OCI-LY1 (cell line): ENCODE data around the gene EIF2S1.

Experiments
- H2AFZ ChIP-seq: fragments of 200-600 bp; sonication (generic), shearing (Covaris generic); 2 replicates; pipeline ENCODE4 v1.6.0; 2014; ENCODE audit warnings: antibody characterized with exemption, mild to moderate bottlenecking, low read length
- H3F3A ChIP-seq: fragments of 200-600 bp; sonication (generic), shearing (Covaris generic); 2 replicates; pipeline ENCODE4 v1.6.0; 2014; ENCODE audit warnings: mild to moderate bottlenecking, antibody characterized with exemption, low read length, moderate library complexity; ENCODE audit not compliant: insufficient read depth
- H3K27ac ChIP-seq: fragments of 200-600 bp; sonication (generic); 2 replicates; pipeline ENCODE4 v1.5.1; 2014; ENCODE audit warnings: low read length, mixed run types, mild to moderate bottlenecking, low read depth; ENCODE audit not compliant: poor library complexity, severe bottlenecking
- H3K27me3 ChIP-seq: fragments of 200-600 bp; sonication (generic); 2 replicates; pipeline ENCODE4 v1.6.0; 2014; ENCODE audit warnings: antibody characterized with exemption, mild to moderate bottlenecking, low read length, moderate library complexity; ENCODE audit not compliant: insufficient read depth
- H3K36me3 ChIP-seq: fragments of 200-600 bp; sonication (generic); 2 replicates; pipeline ENCODE4 v1.6.1; 2014; ENCODE audit warnings: mild to moderate bottlenecking, antibody characterized with exemption, low read length, moderate library complexity, mixed read lengths; ENCODE audit not compliant: insufficient read depth
- H3K4me1 ChIP-seq: fragments of 200-600 bp; sonication (generic); 2 replicates; pipeline ENCODE4 v1.5.1; 2014; ENCODE audit warnings: mild to moderate bottlenecking, low read length, moderate library complexity; ENCODE audit not compliant: insufficient read depth, severe bottlenecking
- H3K4me2 ChIP-seq: fragments of 200-600 bp; sonication (generic), shearing (Covaris generic); 2 replicates; pipeline ENCODE4 v1.6.1; 2014; ENCODE audit warnings: low read length
- H3K4me3 ChIP-seq: fragments of 200-600 bp; sonication (generic); 2 replicates; pipeline ENCODE4 v1.5.1; 2014; ENCODE audit warnings: low read length, low read depth, mild to moderate bottlenecking, mixed read lengths; ENCODE audit not compliant: poor library complexity, severe bottlenecking
- H3K79me2 ChIP-seq: fragments of 200-600 bp; shearing (Covaris generic); 2 replicates; pipeline ENCODE4 v1.6.1; 2016; ENCODE audit warnings: mixed run types, low read length, mixed read lengths; ENCODE audit not compliant: insufficient read depth
- H3K9ac ChIP-seq: fragments of 200-600 bp; sonication (generic), shearing (Covaris generic); 2 replicates; pipeline ENCODE4 v1.6.1; 2014; ENCODE audit warnings: mild to moderate bottlenecking, low read length, mixed read lengths
- H3K9me2 ChIP-seq: fragments of 200-600 bp; sonication (generic), shearing (Covaris generic); 2 replicates; pipeline ENCODE4 v1.6.1; 2014; ENCODE audit warnings: low read depth, mild to moderate bottlenecking, low read length, mixed read lengths
- H3K9me3 ChIP-seq: fragments of 200-600 bp; shearing (Covaris generic); 2 replicates; pipeline ENCODE4 v1.6.1; 2014; ENCODE audit warnings: low read length, mixed read lengths
- H4K20me1 ChIP-seq: fragments of 200-600 bp; sonication (generic), shearing (Covaris generic); 2 replicates; pipeline ENCODE4 v1.6.0; 2016; ENCODE audit warnings: mild to moderate bottlenecking, low read length; ENCODE audit not compliant: insufficient read depth
- CTCF ChIP-seq: fragments of 200-600 bp; sonication (generic), shearing (Covaris generic); IDR thresholded peaks from 2 replicates; pipeline ENCODE4 v1.5.1; 2017; ENCODE audit warnings: mild to moderate bottlenecking, antibody characterized with exemption, low read length, moderate library complexity, mixed read lengths
- EZH2 ChIP-seq: fragments of 200-600 bp; sonication (generic), shearing (Covaris generic); IDR thresholded peaks from 2 replicates; pipeline ENCODE4 v1.8.0; 2017; ENCODE audit warnings: borderline replicate concordance, mixed run types, mild to moderate bottlenecking, antibody characterized with exemption, low read length, moderate library complexity, mixed read lengths

Gene EIF2S1

GRCh38 chr14:67345583-67345982 is 14.5 kb upstream of the EIF2S1 start:
- no peak overlapping the region for H3K27ac ChIP-seq
- no peaks in the 10 kb centered on the region for H3F3A ChIP-seq
- H3K9ac ChIP-seq: no peak overlapping the region
- H3K36me3 ChIP-seq: peaks cover 34% of the 10 kb centered on the region; the same call in 1 of the 2 replicates
- no peaks in the 10 kb centered on the region for H4K20me1 ChIP-seq
- H3K4me2 ChIP-seq: no peak overlapping the region
- H3K4me3 ChIP-seq: no peak overlapping the region
- no peak for TF ChIP-seq CTCF
- no peak for TF ChIP-seq EZH2
- no peaks in the 10 kb centered on the region for H3K9me3 ChIP-seq
- H3K9me2 ChIP-seq: no peaks in the 10 kb centered on the region
- no peaks in the 10 kb centered on the region for H3K79me2 ChIP-seq
- no peaks in the 10 kb centered on the region for H3K27me3 ChIP-seq
- no peaks in the 10 kb centered on the region for H3K4me1 ChIP-seq
- no peak overlapping the region for H2AFZ ChIP-seq

GRCh38 chr14:67352055-67352454 is 8.1 kb upstream of the EIF2S1 start:
- H3K9ac ChIP-seq: no peak overlapping the region
- H4K20me1 ChIP-seq: no peaks in the 10 kb centered on the region
- H3K4me1 ChIP-seq: peaks cover 5% of the 10 kb centered on the region

GRCh38 chr14:67357186-67357968 is 2.8 kb upstream of the EIF2S1 start:
- Histone ChIP-seq H3K36me3 (peaks cover 7% of the 10 kb centered on the region; the same call in 1 of the 2 replicates), H4K20me1 (no peaks in the 10 kb centered on the region), H3K27ac (no peak overlapping the region), H3F3A (no peaks in the 10 kb centered on the region), H3K4me1 (peaks cover 43% of the 10 kb centered on the region), H3K4me3 (peak overlapping the region; percentile 2), H3K9me2 (no peaks in the 10 kb centered on the region), H3K9ac (peak overlapping the region; percentile 71; the same call in 1 of the 2 replicates), H3K79me2 (peaks cover 27% of the 10 kb centered on the region), H3K9me3 (no peaks in the 10 kb centered on the region), H3K27me3 (no peaks in the 10 kb centered on the region), H2AFZ (no peak overlapping the region), H3K4me2 (peak overlapping the region; percentile 96; the same call in 1 of the 2 replicates)
- no peak for TF ChIP-seq EZH2

More at GRCh38 chr14:67352055-67352454, 8.1 kb upstream of the EIF2S1 start:
- no peaks in the 10 kb centered on the region for H3K9me3 ChIP-seq
- H3K79me2 ChIP-seq: no peaks in the 10 kb centered on the region
- no peak overlapping the region for H3K4me3 ChIP-seq
- H3K4me2 ChIP-seq: no peak overlapping the region
- H3K27me3 ChIP-seq: no peaks in the 10 kb centered on the region
- H2AFZ ChIP-seq: no peak overlapping the region
- peaks cover 22% of the 10 kb centered on the region; the same call in 1 of the 2 replicates for H3K36me3 ChIP-seq
- no peaks in the 10 kb centered on the region for H3K9me2 ChIP-seq
- no peaks in the 10 kb centered on the region for H3F3A ChIP-seq
- H3K27ac ChIP-seq: no peak overlapping the region
- TF ChIP-seq CTCF (no peak), EZH2 (no peak)
